NCI-H128 (cell line): ENCODE data around the gene AP1G2.
A peak's percentile ranks its signal among the peaks of the same experiment; 100 is the strongest.

Experiments used
- DNase-seq: peaks from one replicate; lab custom pipeline; 2025; ENCODE audit not compliant: unreplicated experiment; lab: John Stamatoyannopoulos, UW

AP1G2 gene

DNA sequence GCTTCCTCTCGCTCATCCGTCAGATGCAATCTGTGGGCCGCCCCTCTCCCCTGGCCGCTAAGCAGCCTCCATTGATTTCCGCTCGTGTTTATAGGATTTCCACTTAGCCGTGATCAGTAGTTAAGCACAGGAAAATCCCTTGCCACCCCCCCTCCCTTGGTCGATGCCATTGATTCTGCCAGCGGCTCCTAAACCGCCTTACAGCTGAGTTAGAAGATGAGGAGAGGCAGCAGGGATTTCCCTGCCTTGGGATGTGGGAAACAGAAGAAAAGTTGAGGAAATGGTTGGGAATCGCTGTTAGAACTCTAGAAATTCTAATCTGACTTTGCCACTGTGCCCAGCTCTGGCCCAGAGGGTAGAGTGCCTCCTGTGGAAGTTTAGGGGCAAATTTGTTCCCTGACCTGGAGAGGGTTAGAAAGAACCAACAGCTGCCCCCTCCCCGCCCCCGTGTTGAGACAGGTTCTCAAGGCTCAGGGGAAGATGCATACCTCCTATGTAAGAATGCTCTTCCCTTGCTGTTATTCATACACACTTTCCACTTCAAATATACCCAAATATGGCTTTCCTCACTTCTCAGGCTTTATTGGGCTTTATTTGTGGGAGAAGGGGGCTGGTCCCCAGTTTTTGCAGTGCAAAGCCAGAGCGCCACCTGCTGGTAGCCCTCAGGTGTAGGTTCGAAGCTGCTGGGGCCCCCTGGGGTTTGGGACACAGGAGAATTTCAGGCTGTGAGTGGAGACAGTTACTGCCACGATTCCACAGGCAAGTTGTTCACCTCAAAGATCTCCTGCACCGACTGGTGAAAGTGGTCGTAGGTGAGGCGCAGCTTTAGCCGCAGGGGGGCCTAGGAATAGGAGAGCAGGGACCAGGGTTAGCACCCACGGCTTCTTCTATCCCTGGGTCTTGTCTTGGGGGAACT, 8.3 kb downstream of the AP1G2 start:
- DNase-seq: peak; percentile 44

DNA sequence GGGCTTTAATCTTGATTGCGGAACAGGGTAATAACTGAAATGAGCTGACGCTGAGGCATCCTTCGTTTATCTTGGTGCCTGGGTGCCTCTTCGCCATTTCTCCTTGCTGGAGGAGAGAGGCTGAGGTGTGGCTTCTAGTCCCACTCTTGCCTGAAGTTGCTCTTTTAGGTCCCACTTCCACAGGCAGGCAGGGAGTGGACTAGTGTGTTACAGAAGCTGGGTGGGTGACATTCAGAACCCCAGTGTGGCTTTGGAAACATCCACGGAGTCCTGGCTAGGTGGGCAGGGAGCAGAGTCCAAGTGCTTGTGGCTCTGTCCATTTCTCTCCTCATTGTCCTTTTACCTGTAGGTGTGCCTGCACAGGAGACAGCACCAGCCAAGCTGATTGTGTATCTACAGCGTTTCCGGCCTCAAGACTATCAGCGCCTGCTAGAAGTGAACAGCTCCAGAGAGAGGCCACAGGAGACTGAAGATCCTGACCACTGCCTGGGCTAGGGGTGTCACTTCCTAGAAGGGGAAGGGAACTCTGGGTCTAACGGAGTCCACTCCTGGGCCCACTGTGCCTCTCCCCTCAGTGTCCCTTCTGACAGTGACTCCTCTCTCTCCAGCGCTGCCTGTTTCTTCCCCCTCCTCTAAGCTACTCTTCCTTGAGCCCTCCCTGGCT, 9.1 kb downstream of the AP1G2 start:
- no peak for DNase-seq

DNA sequence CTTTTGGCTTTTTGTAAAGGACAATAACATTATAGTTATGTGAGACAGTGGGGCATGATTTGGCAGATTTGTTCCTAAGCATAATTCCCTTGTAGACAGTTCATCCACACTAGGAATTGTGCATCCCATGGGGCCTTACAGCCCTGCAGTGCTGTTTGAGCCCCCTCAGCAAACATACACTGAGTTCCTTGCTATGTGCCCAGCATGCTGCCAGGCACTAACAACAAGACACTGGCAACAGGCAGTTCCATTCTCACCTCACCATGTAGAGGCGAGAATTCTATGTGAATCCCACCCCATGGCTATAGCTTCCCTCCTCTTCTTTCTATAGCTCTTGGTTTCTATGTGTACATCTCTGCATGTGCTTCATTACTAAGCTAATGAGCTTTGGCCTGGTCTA, 9.6 kb downstream of the AP1G2 start:
- no peak for DNase-seq

DNA sequence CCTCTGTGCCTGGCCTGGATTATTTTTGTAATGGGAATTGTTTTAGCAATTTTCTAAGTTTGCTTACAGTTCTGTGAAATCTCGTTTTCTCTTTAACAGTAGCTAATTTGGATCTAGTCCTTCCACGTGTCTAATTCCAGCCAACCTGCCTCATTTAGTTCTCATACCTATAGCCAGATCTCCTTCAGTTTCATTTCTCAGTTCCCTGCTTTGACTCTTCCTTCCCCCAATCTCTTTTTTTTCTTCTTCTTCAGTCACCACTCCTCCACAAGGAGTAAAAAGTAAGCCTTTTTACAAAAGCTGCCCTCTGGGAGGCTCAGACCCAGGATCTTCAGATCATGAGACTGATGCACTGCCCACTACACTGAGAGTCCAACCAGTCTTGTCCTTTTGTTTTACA, 10.1 kb downstream of the AP1G2 start:
- DNase-seq: no peak

DNA sequence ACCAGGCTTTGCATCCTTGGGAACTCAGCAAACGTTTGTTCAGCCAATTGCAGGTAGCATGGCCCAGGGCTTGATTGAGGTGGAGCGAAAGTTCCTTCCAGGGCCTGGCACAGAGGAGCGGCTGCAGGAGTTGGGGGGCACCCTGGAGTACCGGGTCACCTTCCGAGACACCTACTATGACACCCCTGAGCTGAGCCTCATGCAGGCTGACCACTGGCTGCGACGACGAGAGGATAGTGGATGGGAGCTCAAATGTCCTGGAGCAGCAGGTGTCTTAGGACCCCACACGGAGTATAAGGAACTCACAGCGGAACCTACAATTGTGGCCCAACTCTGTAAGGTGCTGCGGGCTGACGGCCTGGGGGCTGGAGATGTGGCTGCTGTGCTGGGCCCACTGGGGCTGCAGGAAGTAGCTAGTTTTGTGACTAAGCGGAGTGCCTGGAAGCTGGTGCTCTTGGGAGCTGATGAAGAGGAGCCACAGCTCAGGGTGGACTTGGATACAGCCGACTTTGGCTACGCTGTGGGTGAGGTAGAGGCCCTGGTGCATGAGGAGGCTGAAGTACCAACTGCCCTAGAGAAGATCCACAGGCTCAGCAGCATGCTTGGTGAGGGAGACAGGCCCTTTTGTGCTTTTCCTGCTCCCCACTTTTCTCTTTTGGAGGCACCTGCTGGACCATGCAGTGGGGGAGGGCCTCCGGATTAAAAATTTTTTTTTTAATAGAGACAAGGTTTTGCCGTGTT, 10.7 kb downstream of the AP1G2 start:
- DNase-seq: no peak

DNA sequence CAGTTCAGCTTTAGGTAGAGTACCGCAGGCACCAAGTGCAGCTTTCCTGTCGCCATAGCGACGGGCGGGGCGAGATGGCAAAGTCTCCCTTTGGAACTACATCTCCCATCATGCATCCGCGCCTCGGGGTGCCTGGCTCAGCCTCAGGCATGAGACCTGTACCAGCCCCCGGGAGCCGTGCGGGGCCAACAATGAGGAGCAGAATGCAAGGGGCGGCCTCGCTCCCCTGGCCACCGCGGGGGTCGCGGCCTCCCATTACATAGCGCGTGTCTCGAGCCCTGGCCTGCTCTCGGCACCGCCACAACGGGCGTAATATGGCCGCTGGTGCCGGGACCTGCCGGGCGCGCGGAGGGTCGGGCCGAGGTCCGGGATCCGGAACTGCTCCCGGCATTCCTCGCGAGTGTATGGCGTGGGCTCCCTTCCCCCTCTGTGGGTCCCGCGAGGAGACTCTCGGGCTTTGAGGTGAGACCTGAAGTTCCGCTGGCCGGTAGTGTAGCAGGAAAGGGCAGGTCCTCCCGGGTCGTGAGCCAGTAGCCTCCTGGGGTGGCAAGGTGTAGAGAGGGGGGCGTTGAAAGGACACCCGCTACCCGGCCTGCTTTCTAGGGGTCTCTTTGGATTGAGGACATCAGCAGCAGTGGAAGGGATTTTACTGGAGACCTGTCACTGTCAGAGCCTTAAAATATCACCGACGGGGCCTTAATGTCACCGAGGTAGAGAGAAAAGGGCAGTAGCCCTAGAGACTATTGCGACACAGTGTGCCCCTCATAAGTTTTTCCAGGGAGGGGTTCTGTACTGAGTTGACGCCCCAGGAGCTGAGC, 11.5 kb downstream of the AP1G2 start, which contains the start of gene THTPA:
Gene THTPA, plus strand, starts transcription at position 390 of the 818 bp plus-strand sequence. CDS start 487 bp downstream, outside the sequence.
- DNase-seq: peak; percentile 83

DNA sequence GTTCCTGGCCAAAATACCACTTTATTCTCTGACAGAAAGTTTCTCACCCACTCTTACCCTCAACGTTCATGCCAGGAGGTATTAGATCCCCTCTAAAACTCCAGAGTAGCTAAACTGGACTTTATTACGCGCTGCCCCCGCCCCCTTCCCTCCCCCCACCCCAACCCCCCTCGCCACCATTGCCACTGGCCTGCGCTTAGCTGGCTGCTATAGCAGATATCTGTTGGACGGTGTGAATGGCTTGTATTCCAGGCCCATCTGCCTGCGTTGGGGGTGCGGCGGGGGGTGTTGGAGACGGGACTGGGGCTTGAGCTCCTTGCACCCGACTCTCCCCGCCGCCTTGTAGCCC, 12.1 kb downstream of the AP1G2 start:
- no peak for DNase-seq

DNA sequence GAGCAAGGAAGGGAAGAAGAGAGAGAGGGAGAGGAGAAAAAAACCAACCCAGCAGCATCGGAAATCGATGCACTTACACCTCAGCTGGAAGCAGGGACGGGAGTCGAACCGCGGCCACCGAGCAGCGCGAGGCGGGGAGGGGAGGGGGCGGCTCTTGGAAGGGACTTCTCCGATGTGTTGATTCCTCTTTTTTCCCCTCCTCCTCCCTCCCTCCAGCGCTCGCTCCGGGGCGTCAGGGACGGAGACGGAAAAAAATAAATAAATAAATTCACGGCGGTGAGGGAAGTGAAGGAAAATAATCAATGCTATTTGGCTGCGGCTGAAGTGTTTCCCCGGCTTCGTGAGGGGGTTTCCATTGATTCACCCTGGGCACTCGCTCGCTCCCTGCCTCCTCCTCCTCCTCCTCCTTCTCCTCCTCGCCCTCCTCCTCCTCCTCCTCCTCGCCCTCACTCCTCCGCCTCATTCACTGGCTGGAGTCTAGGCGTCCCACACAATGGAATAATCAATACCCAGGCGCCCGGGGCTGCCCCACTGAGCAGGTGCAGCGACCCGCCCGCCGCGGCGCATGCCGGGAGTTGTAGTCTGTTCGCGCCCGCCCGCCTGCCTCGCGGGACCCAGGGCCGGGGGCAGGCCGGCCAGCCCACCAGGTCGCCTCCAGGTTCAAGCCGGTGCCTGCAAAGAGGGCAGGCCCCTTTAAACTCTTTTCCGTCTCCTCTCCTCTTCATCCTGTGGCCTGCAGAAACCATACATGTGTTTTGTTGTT, 16.1 kb downstream of the AP1G2 start, which contains the start of gene ZFHX2:
Gene ZFHX2, minus strand, starts transcription at position 500 of the 763 bp plus-strand sequence. CDS start 16,440 bp downstream, outside the sequence.
- DNase-seq: peak; percentile 85

DNA sequence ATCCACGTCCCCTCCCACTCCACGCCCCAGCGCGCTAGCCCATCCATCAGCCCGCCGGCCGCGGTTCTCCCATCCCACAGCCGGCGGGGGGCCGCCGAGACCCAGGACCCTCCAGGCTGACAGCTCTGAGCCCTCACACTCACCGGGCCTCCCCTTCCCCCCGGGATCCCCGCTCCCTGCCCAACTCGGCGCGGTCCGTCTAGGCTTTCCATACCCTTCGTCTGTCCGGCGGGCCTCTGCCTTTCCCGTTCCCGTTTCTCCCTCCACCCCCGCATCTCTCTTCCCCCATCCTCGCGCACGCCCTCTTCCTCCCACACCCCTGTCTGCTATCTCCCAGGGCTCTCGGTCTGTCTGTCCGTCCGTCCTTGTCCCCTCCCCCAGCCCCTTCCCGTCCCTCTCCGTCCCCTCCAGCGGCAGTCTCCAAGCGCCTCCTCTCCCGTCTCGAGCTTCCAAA, 16.8 kb downstream of the AP1G2 start:
- DNase-seq: no peak

DNA sequence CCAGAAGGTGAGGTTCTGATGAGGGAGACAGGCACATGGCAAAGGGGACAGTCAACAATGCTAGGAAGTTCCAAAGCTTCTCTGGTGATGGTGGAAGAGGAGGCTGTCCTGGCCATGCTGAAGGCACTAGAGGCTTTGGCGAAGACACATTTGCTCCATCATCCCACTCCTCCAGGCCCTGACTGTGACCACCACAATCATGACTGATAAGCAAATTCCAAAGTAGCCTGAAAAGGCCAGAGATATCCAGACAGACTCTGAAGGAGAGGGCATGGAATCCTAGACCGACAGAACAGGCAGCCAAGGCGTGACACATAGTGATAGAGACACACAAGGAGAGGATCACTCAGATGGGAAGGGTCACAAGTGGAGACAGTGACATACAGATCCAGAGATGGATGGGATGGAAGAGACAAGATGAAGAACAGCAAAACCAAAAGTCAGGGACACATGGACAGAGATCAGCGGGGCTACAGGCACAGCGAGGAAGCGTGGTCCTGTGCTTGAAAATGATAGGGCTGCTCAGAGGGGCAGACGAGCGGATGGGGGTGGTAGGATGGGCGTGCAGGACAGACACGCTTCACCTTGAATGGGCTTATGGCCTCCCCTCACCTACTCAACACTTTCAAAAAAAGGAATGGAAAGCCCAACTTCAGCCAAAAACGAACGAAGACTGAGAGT, 17.3 kb downstream of the AP1G2 start:
- no peak for DNase-seq

DNA sequence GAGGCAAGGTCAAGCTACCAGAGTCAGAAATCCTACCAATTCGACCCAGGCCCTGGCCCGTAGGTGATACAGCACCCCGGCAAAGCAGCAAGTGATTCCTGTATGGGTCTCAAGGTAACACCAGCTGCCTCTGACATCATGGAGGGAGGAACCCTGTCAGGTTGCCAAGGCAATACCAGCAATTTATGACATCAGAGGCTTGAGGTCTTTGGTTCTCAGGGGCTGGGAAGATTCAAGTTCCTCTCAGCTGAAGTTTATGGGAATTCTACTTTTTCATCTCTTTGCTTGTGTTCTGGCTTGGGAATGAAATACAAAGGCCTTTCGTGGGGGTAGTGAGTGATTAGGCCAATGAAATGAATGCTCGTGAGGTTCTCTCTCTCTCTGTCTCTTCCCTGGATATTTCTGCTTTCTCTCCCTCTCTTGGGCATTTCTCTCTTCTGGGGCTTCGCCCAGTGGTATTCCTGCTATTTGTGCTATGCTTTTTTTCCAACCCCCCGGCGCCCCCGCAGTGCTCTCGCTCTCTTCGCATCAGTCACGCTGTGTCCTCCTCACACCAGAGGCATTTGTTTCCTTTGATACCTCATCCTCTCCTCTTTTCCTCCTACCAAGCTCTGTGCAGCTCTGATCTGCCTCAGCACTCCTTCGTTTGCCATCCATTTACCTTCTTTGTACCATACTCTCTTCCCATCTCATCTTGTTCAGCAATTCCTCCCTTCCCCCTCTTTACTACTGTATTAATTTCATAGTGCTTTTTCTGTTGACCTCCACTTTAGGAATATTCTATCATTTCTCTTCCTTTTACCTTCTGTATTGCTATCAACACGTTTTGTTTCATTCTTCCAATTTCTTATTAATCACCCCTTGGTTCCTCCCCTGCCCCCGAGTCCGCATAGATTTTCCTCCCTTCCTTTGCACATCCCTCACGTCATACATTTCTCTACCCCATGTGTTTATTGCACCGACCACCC, 19.0 kb downstream of the AP1G2 start:
- no peak for DNase-seq

DNA sequence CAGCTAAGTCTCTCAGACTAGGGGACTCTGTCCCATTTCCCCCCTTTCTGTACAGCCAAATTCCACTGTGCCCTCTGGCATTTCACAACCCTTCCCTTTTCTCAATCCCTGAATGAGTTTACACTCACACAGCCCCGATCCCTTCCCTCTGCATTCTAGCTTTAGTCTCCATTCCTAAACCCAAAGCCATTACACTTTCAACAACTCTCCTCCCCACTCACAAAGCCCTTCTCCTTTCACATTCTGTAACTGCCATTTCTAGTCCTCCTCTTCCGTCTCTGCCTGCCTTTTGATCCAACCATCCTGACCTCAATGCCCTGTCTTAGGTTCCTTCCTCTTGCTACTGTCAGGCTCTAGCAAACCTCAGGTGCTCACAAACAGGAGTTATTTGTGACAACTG, 19.7 kb downstream of the AP1G2 start:
- no peak for DNase-seq

DNA sequence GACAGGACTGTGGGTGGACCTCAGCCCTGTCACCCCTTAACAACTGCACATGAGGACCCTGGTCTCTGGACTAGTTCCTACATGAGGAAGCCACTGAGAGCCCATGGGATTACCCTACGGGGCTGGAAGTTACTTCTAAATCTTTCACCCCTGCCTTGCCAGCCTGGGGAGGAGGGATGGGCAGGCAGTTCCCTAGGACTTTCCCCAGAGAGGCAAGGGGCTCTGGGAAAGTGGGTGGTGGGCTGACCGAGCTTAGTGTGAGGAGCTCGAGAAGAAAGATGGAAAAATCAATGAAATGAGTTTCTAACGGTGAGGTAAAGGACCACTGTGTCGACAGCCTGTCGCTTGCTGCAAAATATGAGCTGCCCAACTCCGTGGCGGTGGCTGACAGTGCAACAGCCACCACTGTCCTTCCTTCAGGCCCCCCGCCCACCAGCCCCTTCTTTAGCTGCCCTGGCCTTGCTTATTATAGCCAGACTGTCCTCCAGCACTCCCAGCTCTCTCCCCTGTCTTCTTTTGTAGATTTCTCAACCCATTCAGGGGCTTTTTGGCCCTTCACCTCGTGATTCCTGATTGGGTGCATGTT, 21.0 kb downstream of the AP1G2 start:
- no peak for DNase-seq

DNA sequence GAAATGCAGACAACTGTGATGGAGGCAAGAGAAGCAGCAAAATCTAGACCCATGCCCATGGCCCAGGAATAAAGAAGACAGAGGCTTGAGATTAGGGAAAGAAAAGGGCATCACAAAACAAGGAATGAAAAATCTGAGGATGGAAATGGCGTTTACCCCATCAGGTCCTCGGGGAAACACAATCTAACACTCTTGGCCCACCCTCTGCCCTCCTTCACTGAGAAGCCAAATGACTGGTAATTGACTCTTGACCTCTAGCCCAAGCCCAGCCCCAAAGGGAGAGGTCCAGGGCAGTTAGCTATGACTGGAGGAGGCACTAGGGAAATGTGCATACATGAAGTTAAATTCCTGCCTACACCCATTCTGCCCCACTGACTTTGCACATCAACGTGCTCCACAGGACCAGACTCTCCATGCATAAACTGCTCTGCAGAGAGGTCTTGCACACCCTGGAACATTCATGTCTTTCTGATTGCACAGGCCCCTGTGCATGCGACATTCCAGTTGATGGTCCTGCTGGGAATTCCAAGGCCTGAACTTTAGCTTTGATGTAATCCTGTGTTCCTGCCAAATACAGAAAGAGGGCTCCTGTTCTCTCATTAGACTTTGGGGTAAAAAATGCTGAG, 21.7 kb downstream of the AP1G2 start:
- no peak for DNase-seq

DNA sequence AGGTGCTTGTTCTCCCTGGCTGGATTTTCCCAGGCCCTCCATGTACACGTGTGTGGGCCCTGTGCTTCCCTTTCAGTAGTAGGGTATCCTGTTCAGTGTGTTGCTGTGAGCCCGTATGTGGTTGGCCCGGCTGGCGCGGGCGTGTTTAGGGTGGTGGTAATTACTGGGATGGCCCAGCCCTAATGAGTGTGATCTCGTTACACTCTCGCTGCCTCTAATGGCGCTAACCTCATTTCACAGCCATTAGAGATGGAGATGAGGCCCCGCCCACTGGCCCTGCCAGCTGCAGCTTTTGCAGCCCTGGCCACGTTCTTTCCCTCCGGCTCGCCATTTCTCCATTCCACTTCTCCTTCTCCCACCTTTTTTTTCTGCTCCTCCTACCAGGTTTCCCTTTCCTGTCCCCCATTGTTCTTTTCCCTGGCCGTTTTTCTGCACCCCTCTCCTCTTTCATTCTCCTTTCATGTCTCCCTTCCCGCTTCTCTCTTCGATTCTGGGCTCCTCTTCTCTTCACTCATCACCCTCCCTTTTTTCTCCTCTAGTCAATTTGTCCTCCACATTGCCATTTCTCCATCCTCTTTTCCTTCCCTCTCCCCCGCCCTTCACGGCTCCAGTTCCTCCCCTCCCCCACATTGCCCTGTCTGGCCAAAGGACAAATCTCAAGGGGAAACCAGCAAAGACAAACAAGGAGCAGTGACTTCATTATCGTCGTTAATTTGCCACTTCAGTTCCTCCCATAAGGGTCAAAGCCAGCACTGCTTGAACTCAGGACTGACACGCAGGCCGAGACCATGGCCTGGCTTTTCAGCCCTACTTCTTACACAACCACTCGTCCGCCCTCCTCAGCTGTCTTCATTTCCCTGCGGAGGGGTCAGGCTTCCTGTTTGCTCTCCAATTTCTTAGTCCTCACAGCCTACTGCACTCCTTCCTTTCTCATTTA, 22.8 kb downstream of the AP1G2 start:
- peak; percentile 76 for DNase-seq

DNA sequence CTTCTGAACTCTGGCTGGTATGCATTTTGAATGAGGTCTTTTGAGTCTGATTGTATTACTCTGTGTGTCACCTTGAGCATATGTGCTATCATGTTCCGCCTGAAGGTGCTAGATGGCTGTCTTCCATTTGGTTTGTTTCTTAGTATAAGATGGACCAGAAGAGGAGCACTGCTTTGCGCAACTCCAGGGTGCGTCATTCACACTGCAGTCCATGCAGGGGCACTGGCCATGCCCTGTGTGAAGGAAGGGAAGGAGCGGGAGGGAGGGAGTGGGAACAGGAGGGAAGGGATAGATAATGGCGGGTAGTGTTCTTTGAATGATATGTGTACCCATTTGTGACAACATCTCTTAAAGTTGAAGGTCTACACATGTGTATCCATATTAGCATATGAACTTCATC, 24.2 kb downstream of the AP1G2 start:
- DNase-seq: no peak
